Omental fat pad (tissue), 4 donors: ENCODE measurements around the gene ETNK2. TPM values are rescaled to one million over a fixed set of nuclear protein-coding genes. Genes with fewer than 3 reads are reported as not detected.

Experiments
- ATAC-seq: fragments of 150-250 bp; one replicate; pipeline ENCODE4 v1.9.1; 2016; ENCODE audit warnings: mild to moderate bottlenecking, moderate library complexity; ENCODE audit not compliant: low FRiP score
- DNase-seq: peaks from one replicate; pipeline ENCODE4 v3.0.0-alpha.2; 2019; ENCODE audit warnings: low spot score
- CTCF ChIP-seq, 3 donors: fragments of 450-650 bp; IDR thresholded peaks; one replicate each; pipeline ENCODE4 v1.5.1; 2016 to 2017; ENCODE audit warnings: antibody characterized with exemption in 3 of 3, mild to moderate bottlenecking in 3 of 3, moderate library complexity in 2 of 3
- total RNA-seq, 4 donors: library from RNA; depleted of rRNA; stranded (reverse); fragments of >200 nt; gene quantifications; one replicate each; pipeline ENCODE4 v1.1.0, GENCODE V29; 2016

ETNK2 gene
- total RNA-seq, 4 donors from 2014 or later: 11.8 to 16.9 (median 13.3) TPM

GRCh38 chr1:204112876-204113730 is 38.7 kb downstream of the ETNK2 start:
- no peak for DNase-seq
- TF ChIP-seq CTCF (IDR thresholded peaks at IDR 0.05): no peak
- ATAC-seq: no peak

GRCh38 chr1:204110894-204111633 is 40.8 kb downstream of the ETNK2 start:
- ATAC-seq: no peak
- DNase-seq: no peak
- no peak for TF ChIP-seq CTCF (IDR thresholded peaks at IDR 0.05)

- no peak for TF ChIP-seq CTCF (IDR thresholded peaks at IDR 0.05)
- ATAC-seq (no peak), DNase-seq (no peak)
These were observed 43.3 kb downstream of the ETNK2 start for GRCh38 chr1:204108312-204109141.

- ATAC-seq (no peak), DNase-seq (no peak)
- no peak for TF ChIP-seq CTCF (IDR thresholded peaks at IDR 0.05)
These were observed 44.0 kb downstream of the ETNK2 start for GRCh38 chr1:204107892-204108291.

GRCh38 chr1:204106825-204107224 is 45.0 kb downstream of the ETNK2 start:
- TF ChIP-seq CTCF (IDR thresholded peaks at IDR 0.05): no peak
- no peak for ATAC-seq
- DNase-seq: no peak

GRCh38 chr1:204105131-204105515 is 46.7 kb downstream of the ETNK2 start:
- no peak for ATAC-seq
- DNase-seq: no peak
- no peak for TF ChIP-seq CTCF (IDR thresholded peaks at IDR 0.05)
